ENCODE results near the gene THYN1. TPM values are rescaled to one million over a fixed set of nuclear protein-coding genes. Genes with fewer than 3 reads are reported as not detected.
"Not testable (repeated sequence)": the region's sequence is repeated elsewhere in the genome, so short reads cannot be mapped to it uniquely, and the experiment has no call there.

THYN1 gene
- total RNA-seq, 1 donor from 2014 or later: 58.8 TPM

DNA sequence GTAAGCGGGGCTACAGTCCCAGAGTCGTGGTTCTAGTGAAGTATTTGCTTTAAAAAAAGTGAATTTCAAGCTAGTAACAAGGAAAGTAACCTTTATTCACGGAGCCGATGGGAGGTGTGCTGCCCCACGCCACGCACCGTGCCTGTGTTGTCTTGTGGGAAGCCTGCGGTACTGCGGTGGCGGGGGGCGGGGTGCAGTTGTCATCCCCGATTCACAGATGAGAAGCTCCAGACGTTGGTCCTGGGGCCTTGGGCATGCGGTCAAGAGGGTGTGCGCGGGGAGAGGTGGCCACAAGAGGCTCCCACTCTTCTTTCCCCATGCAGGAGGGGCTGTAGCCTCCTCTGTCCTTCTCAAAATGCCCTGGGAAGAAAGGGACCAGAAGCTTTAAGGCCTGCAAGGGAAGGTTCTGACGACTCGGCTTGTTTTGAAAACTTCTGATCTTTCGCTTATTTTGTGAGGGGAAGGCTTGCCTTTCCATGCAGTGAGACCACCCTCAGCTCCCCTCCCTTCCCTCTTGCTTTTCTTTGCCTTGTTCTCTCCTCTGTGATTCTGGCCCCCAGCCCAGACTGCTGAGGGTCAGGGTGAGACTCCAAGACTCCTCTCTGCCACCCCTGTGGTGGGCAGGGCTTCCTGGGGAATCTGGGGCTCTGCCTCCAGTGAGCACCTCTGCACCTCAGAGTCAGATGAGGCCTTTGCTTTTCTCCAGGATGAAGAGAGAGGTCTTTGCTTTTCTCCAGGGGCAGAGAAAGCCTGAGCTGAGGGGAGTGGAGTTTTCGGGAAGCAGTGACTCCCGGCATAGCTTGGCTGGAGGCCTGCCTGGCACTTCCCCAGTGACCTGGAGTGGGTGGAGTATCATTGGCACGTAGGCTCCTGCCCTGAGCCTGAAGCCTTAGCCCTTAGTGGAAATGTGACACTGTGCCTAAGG is 29.2 kb upstream of the THYN1 start:
- no peak overlapping the region for H3K27ac Mint-ChIP-seq
- no peak for DNase-seq (ENCODE audit: low spot score)

GRCh38 chr11:134281635-134282034 is 28.5 kb upstream of the THYN1 start:
- H3K36me3 Mint-ChIP-seq (ENCODE audit: low read depth); H3K4me3 Mint-ChIP-seq; intact Hi-C loops (cut with micrococcal nuclease); H3K27ac Mint-ChIP-seq; DNase-seq (ENCODE audit: low spot score); H3K27me3 Mint-ChIP-seq (ENCODE audit: insufficient read depth); H3K9me3 Mint-ChIP-seq: not testable (repeated sequence)
- peaks cover 16% of the 10 kb centered on the region for H3K4me1 Mint-ChIP-seq (ENCODE audit: low read depth)

More for the DNA sequence above, 29.2 kb upstream of the THYN1 start:
- H3K27me3 Mint-ChIP-seq (ENCODE audit: insufficient read depth): no peaks in the 10 kb centered on the region
- intact Hi-C loops (cut with micrococcal nuclease): no loop called here
- no peak overlapping the region for H3K4me3 Mint-ChIP-seq
- H3K4me1 Mint-ChIP-seq (ENCODE audit: low read depth): peaks cover 13% of the 10 kb centered on the region
- H3K9me3 Mint-ChIP-seq: no peaks in the 10 kb centered on the region
- H3K36me3 Mint-ChIP-seq (ENCODE audit: low read depth): peaks cover 7% of the 10 kb centered on the region

- Mint-ChIP-seq H3K27me3 (ENCODE audit: insufficient read depth) (peaks cover 2% of the 10 kb centered on the region), H3K9me3 (no peaks in the 10 kb centered on the region), H3K4me1 (ENCODE audit: low read depth) (peaks cover 37% of the 10 kb centered on the region), H3K36me3 (ENCODE audit: low read depth) (peaks cover 9% of the 10 kb centered on the region), H3K4me3 (peak overlapping the region; percentile 31), H3K27ac (no peak overlapping the region)
- no peak for DNase-seq (ENCODE audit: low spot score)
- intact Hi-C loops (cut with micrococcal nuclease): loop anchor here (5.0 kb wide), 1 partner anchor 331 kb away; no protein-coding TSS in a partner anchor
These were observed 25.2 kb upstream of the THYN1 start for GRCh38 chr11:134278356-134278755.

- peaks cover 13% of the 10 kb centered on the region for H3K36me3 Mint-ChIP-seq (ENCODE audit: low read depth)
- intact Hi-C loops (cut with micrococcal nuclease): loop anchor here (5.0 kb wide), 1 partner anchor 330 kb away; no protein-coding TSS in a partner anchor
These were observed 24.2 kb upstream of the THYN1 start for GRCh38 chr11:134277183-134278001.

GRCh38 chr11:134276396-134277182 is 23.4 kb upstream of the THYN1 start:
- H3K9me3 Mint-ChIP-seq: no peaks in the 10 kb centered on the region
- intact Hi-C loops (cut with micrococcal nuclease): loop anchor here (1.0 to 5.0 kb wide), 3 partner anchors 51 to 329 kb away; partner anchors contain the start of gene GLB1L2
- peak overlapping the region; percentile 93 for H3K27ac Mint-ChIP-seq
- peaks cover 2% of the 10 kb centered on the region for H3K27me3 Mint-ChIP-seq (ENCODE audit: insufficient read depth)
- H3K4me1 Mint-ChIP-seq (ENCODE audit: low read depth): peaks cover 50% of the 10 kb centered on the region
- H3K4me3 Mint-ChIP-seq: peak overlapping the region; percentile 96
- peaks cover 15% of the 10 kb centered on the region for H3K36me3 Mint-ChIP-seq (ENCODE audit: low read depth)
- no peak for DNase-seq (ENCODE audit: low spot score)

More at GRCh38 chr11:134277183-134278001, 24.2 kb upstream of the THYN1 start:
- no peaks in the 10 kb centered on the region for H3K9me3 Mint-ChIP-seq
- H3K27me3 Mint-ChIP-seq (ENCODE audit: insufficient read depth): peaks cover 2% of the 10 kb centered on the region
- peaks cover 47% of the 10 kb centered on the region for H3K4me1 Mint-ChIP-seq (ENCODE audit: low read depth)
- DNase-seq (ENCODE audit: low spot score): no peak
- peak overlapping the region; percentile 88 for H3K27ac Mint-ChIP-seq
- peak overlapping the region; percentile 93 for H3K4me3 Mint-ChIP-seq

DNA sequence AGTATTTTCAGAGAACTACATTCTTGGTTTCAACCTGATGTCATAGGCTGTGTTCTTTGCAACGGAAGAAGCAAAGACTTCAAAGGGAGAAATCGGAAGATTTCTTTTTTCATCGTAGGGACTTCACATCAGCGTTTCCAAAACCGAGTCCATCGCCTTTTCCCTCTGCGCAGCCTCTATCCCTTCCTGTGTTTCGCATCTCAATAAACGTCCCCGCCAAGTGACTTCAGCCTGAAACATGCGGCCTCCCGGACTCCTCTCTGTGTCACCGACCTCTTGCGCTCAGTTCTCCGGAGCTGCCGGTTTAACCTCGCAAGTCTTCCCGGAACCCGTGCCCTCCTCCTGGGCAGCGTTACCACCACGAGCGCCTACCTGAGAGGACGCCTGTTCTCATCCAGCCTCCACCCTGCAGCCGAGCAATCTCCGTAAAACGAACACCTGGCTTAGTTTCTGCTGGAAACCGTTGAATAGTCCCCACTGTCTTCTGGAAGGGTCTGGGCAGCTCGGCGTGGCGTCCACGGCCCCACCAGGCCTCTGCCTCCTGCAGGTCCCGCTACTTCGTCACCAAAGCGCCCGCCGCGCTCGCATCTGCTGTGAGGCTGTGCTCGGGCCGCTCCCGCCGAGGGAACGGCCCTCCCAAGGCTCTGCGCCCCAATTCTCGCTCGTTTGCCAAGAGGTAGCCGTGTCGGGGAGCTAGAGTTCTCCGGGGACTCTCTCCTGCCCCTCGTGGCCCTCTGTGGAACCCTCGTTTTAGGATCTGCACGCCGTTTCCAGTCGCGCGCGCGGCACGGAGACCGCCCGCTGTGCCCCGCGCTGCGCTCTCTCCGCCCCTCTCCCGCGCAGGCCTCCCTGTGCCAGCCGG is 22.6 kb upstream of the THYN1 start, which contains the start of gene GLB1L3:
GLB1L3 (plus strand) TSS at position 846 of the 862 bp plus-strand sequence. CDS start 362 bp downstream, outside the sequence.
- intact Hi-C loops (cut with micrococcal nuclease): loop anchor here (1.0 to 5.0 kb wide), 6 partner anchors 13 to 328 kb away; partner anchors contain the start of genes ACAD8, GLB1L2 and THYN1
- Mint-ChIP-seq H3K9me3 (no peaks in the 10 kb centered on the region), H3K36me3 (ENCODE audit: low read depth) (peaks cover 17% of the 10 kb centered on the region), H3K27ac (peak within 1 kb of the TSS; percentile 93), H3K27me3 (ENCODE audit: insufficient read depth) (peaks cover 2% of the 10 kb centered on the region), H3K4me3 (peak within 1 kb of the TSS; percentile 96), H3K4me1 (ENCODE audit: low read depth) (peaks cover 53% of the 10 kb centered on the region)
- DNase-seq (ENCODE audit: low spot score): peak; percentile 81

GRCh38 chr11:134275188-134275533 is 22.0 kb upstream of the THYN1 start:
- intact Hi-C loops (cut with micrococcal nuclease): loop anchor here (1.0 to 5.0 kb wide), 4 partner anchors 13 to 328 kb away; partner anchors contain the start of genes ACAD8 and THYN1
- peak overlapping the region; percentile 96 for H3K4me3 Mint-ChIP-seq
- peak overlapping the region; percentile 93 for H3K27ac Mint-ChIP-seq
- H3K36me3 Mint-ChIP-seq (ENCODE audit: low read depth): peaks cover 17% of the 10 kb centered on the region
- H3K4me1 Mint-ChIP-seq (ENCODE audit: low read depth): peaks cover 59% of the 10 kb centered on the region
- DNase-seq (ENCODE audit: low spot score): no peak
- no peaks in the 10 kb centered on the region for H3K9me3 Mint-ChIP-seq
- H3K27me3 Mint-ChIP-seq (ENCODE audit: insufficient read depth): peaks cover 2% of the 10 kb centered on the region

GRCh38 chr11:134273317-134273712 is 20.2 kb upstream of the THYN1 start:
- peaks cover 55% of the 10 kb centered on the region for H3K4me1 Mint-ChIP-seq (ENCODE audit: low read depth)
- H3K27ac Mint-ChIP-seq: no peak overlapping the region
- DNase-seq (ENCODE audit: low spot score): no peak
- no peaks in the 10 kb centered on the region for H3K9me3 Mint-ChIP-seq
- peak overlapping the region; percentile 65 for H3K4me3 Mint-ChIP-seq
- H3K27me3 Mint-ChIP-seq (ENCODE audit: insufficient read depth): peaks cover 2% of the 10 kb centered on the region
- H3K36me3 Mint-ChIP-seq (ENCODE audit: low read depth): peaks cover 11% of the 10 kb centered on the region
- intact Hi-C loops (cut with micrococcal nuclease): no loop called here

DNA sequence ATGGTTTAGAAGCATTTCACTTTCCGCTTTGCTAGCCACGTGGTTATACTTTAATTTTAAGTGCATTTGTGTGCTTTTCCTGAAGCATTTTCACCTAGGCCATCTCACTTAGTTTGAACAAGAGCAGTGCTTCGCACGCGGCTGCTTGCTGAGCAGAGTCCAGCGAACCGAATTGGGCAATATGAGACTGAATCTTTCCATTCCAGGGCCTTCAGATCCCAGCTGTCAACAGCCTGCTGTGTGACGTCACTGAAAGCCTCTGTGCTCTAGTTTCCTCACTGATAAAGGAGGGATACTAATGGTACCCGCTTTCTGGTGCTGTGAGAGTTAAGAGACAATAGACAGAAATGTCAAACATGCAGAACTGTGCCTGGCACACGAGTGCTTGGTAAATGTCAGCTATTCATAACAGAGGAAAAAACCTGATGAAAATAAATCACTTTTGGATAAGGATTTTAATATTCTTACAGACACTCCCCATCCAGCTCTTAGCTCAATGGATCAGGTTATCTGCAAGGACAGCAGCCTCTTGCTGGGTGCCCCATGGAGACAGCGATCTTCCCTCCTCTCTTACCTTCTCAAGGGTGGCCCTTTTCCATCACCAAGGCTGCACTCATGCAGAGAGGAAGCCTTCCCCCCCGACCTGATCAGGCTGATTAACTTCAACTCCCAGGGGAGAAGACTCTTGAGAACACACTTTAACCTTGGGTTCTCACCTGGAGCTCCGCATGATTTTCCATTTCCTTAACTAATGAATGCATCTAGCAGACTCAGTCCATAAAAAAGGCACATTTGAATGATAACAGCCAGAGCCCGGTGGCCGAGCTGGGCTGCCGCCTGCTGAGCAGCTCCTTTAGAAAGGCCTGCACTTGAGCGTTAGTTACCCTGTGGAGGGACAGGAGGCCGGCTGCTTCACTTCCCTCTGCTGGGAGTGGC is 19.5 kb upstream of the THYN1 start:
- Mint-ChIP-seq H3K4me1 (ENCODE audit: low read depth) (peaks cover 55% of the 10 kb centered on the region), H3K9me3 (no peaks in the 10 kb centered on the region), H3K36me3 (ENCODE audit: low read depth) (peaks cover 16% of the 10 kb centered on the region), H3K27ac (peak overlapping the region; percentile 45), H3K27me3 (ENCODE audit: insufficient read depth) (peaks cover 2% of the 10 kb centered on the region), H3K4me3 (peak overlapping the region; percentile 65)
- no peak for DNase-seq (ENCODE audit: low spot score)
- intact Hi-C loops (cut with micrococcal nuclease): no loop called here

DNA sequence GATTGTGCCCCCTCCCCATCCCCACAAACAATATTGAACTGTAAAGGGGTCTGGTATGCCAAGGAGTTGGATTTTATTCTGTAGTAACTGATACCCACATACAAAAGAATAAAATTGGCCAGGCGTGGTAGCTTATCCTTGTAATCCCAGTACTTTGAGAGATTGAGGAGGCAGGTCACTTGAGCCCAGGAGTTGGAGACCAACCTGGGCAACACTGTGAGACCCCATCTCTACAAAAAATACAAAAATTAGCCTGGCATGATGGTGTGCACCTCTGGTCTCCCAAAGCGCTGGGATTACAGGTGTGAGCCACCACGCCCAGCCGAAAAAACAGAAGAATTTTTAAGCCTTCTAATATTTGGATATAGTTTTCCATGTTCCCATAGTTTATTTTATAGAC is 18.8 kb upstream of the THYN1 start:
- Mint-ChIP-seq H3K27ac (no peak overlapping the region), H3K4me1 (ENCODE audit: low read depth) (peaks cover 54% of the 10 kb centered on the region), H3K36me3 (ENCODE audit: low read depth) (peaks cover 14% of the 10 kb centered on the region), H3K27me3 (ENCODE audit: insufficient read depth) (no peaks in the 10 kb centered on the region), H3K4me3 (no peak overlapping the region), H3K9me3 (no peaks in the 10 kb centered on the region)
- no peak for DNase-seq (ENCODE audit: low spot score)
- intact Hi-C loops (cut with micrococcal nuclease): no loop called here

Measured in activated T-helper 1 cell treated with anti-CD3 and anti-CD28 coated beads, Interleukin-12 subunit alpha, Interleukin-12 subunit beta, Interleukin-2, Interleukin-4 antibody, amounts not matched to agents 30 ng/mL and 10 ng/mL and 1 ng/mL, durations not matched to agents 14 hours and 24 hours and 36 hours (primary cell).